AG04450 (cell line): Measurements from ENCODE around the gene SEMA7A. TPM values are rescaled to one million over a fixed set of nuclear protein-coding genes. Genes with fewer than 3 reads are reported as not detected.

ENCODE experiments used
- CTCF ChIA-PET: fragments of 300-600, 350-600 bp; formaldehyde crosslinking; extraction: SDS; loops from one replicate; lab custom pipeline; 2022; ENCODE audit warnings: antibody characterized with exemption, inconsistent platforms; lab: Charles Lee
- POLR2A ChIA-PET: fragments of 350-600 bp; formaldehyde crosslinking; extraction: SDS; loops from one replicate; lab custom pipeline; 2021; ENCODE audit warnings: antibody characterized with exemption, inconsistent platforms; lab: Yijun Ruan, JAX
- DNase-seq: peaks from one replicate; pipeline ENCODE4 v3.0.0-alpha.2; 2011; ENCODE audit warnings: low read depth, low spot score
- H3K27ac ChIP-seq: one replicate; pipeline ENCODE4 v1.5.1; 2012; ENCODE audit warnings: low read depth, low read length, control low read depth
- H3K27me3 ChIP-seq: one replicate; pipeline ENCODE4 v1.6.0; 2012; ENCODE audit warnings: low read length; ENCODE audit not compliant: control insufficient read depth, insufficient read depth
- H3K4me3 ChIP-seq: 2 replicates; pipeline ENCODE4 v1.5.1; 2011; ENCODE audit warnings: mild to moderate bottlenecking, low read depth, low read length, control low read depth
- H3K9me3 ChIP-seq: 2 replicates; pipeline ENCODE4 v1.5.1; 2012; ENCODE audit warnings: low read length; ENCODE audit not compliant: control insufficient read depth, insufficient read depth
- polyA plus RNA-seq: library from polyadenylated mRNA; depleted of rRNA; stranded (reverse); fragments of >200 nt; gene quantifications from 2 replicates; pipeline ENCODE4 v1.2.3, GENCODE V29; 2011
- TF ChIP-seq, protein P1 (sequence below): IDR thresholded peaks from 2 replicates; pipeline ENCODE4 v1.5.1; 2011; ENCODE audit warnings: low read depth, low read length, control low read depth, inconsistent platforms

The SEMA7A gene
- polyA plus RNA-seq, 1 experiment = 7.5 TPM

DNA sequence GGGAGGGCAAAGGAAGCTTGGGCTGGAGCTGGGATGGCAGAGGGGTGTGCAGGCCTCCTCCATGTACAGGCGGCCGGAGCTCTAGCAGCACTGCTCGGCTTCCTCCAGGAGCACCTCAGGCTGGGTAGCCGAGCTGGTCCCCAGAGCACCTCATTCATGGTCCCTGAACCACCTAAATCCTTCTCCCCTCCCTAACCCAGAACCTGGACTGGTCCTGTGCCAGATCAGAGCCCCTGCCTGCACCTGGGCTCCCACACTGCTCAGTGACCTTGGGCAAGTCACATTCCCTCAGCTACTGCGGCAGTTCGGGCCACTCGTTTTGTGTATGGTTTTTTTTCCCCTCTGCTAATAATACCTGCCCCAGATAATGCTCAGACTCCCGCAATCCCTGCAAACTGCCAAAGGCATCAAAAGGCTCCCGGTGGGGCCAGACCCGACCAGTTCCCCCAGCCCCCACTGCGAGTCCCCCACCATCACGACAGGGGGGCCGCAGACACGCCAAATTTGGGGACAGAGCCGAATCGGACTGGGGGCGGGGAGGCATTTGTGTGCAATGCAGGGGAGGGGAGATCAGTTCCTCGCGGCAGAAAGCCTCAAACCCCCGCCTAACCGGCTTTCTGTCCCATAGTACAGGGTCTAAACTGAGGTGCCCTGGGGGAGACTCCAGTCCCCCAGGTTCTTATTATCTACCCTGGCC, 1.3 kb downstream of the SEMA7A start:
- POLR2A ChIA-PET = interaction anchor here (0.7 to 1.2 kb wide), 3 partner anchors 10 to 1483 kb away, joined by 3 to 6 read pairs (median 4); no protein-coding TSS in a partner anchor
- H3K27ac ChIP-seq = no peak overlapping the region
- H3K9me3 ChIP-seq = no peaks in the 10 kb centered on the region; the same call in 1 of the 2 replicates
- DNase-seq = no peak
- TF ChIP-seq, protein P1, sequence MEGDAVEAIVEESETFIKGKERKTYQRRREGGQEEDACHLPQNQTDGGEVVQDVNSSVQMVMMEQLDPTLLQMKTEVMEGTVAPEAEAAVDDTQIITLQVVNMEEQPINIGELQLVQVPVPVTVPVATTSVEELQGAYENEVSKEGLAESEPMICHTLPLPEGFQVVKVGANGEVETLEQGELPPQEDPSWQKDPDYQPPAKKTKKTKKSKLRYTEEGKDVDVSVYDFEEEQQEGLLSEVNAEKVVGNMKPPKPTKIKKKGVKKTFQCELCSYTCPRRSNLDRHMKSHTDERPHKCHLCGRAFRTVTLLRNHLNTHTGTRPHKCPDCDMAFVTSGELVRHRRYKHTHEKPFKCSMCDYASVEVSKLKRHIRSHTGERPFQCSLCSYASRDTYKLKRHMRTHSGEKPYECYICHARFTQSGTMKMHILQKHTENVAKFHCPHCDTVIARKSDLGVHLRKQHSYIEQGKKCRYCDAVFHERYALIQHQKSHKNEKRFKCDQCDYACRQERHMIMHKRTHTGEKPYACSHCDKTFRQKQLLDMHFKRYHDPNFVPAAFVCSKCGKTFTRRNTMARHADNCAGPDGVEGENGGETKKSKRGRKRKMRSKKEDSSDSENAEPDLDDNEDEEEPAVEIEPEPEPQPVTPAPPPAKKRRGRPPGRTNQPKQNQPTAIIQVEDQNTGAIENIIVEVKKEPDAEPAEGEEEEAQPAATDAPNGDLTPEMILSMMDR = no peak
- no peaks in the 10 kb centered on the region for H3K27me3 ChIP-seq
- CTCF ChIA-PET = interaction anchor here (1.9 kb wide), 1 partner anchor 50 kb away, joined by 6 read pairs; no protein-coding TSS in a partner anchor
- H3K4me3 ChIP-seq = peak overlapping the region; percentile 81

DNA sequence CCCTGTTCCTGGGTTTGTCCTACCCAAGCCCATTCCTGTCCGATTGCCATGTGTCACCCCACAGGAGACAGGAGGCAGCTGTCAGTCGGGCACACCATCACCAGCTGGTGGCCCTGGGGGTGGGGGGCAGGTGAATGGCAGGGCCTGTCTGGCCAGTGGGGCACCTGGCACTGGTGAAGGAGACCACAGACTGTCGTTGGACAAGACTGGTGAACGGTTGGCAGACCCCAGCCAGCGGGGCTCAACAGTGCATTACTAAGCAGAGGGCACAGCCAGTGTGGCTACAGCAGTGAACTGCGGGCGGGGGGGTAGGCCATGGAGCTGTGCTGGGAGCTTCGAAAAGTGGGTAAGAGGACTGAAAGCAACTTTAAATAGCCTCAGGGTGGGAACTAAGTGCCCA, 2.1 kb downstream of the SEMA7A start:
- TF ChIP-seq, protein P1 = no peak
- POLR2A ChIA-PET = interaction anchor here (0.6 to 1.2 kb wide), 3 partner anchors 9 to 253 kb away, joined by 4 to 6 read pairs (median 6); no protein-coding TSS in a partner anchor
- Histone ChIP-seq H3K27ac (no peak overlapping the region), H3K9me3 (no peaks in the 10 kb centered on the region; the same call in 1 of the 2 replicates), H3K27me3 (no peaks in the 10 kb centered on the region), H3K4me3 (peak overlapping the region; percentile 81)
- CTCF ChIA-PET = interaction anchor here (0.9 to 1.9 kb wide), 2 partner anchors 49 to 337 kb away, joined by 4 to 6 read pairs; no protein-coding TSS in a partner anchor
- no peak for DNase-seq

DNA sequence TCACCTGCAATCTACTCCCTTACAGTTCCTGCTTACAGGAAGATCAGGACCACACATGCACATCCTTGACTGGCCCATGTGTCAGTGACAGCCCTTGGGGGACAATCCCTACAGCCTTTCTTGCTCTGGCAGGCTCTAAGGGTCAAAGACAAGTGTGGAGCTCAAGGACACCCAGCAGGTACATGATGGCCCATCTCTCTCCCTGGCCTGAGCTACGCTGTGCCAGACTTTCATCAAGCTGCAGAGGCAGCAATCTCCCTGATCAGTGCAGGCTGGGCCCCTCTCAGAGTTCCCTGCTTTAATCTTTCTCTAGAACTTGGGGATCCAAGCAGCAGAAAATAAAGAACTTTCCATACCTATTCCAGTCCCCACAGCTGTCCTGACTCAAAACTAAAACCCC, 2.6 kb downstream of the SEMA7A start:
- H3K4me3 ChIP-seq = peak overlapping the region; percentile 81
- DNase-seq = no peak
- H3K27ac ChIP-seq = no peak overlapping the region
- H3K27me3 ChIP-seq = no peaks in the 10 kb centered on the region
- TF ChIP-seq, protein P1 = no peak
- H3K9me3 ChIP-seq = no peaks in the 10 kb centered on the region; the same call in 1 of the 2 replicates
- ChIA-PET POLR2A (interaction anchor here (0.6 to 1.2 kb wide), 2 partner anchors 11 to 253 kb away, joined by 4 to 6 read pairs; no protein-coding TSS in a partner anchor), CTCF (interaction anchor here (0.9 to 1.9 kb wide), 3 partner anchors 8 to 337 kb away, joined by 4 to 11 read pairs (median 6); no protein-coding TSS in a partner anchor)

DNA sequence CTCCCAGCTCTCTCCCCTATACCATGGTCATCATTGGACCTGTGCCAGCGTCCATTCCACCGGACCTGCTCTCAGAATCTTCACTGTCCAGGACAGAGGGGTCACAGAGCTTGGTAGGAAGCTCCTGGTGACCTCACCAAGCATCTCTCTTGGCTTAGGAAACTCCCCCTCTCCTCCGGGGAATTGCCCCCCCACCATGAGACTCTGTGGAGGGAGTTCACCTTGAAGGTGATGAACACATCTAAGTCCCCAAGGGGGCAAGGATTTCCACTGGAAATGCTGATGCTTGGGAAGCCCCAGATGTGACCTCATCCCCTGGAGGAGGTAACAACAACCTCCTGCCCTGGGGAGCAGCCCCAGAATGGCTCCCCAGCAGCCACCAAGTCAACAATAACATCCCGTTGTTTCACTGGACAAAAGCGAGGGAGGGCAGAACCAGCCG, 3.2 kb downstream of the SEMA7A start:
- TF ChIP-seq, protein P1 = no peak
- ChIA-PET CTCF (interaction anchor here (0.6 to 1.9 kb wide), 4 partner anchors 9 to 338 kb away, joined by 3 to 11 read pairs (median 5); no protein-coding TSS in a partner anchor), POLR2A (no interaction called here)
- Histone ChIP-seq H3K27ac (no peak overlapping the region), H3K9me3 (no peaks in the 10 kb centered on the region; the same call in 1 of the 2 replicates), H3K27me3 (no peaks in the 10 kb centered on the region), H3K4me3 (peak overlapping the region; percentile 31; the same call in 1 of the 2 replicates)
- no peak for DNase-seq
